ENCODE data around the gene CELSR1.

Gene CELSR1

GRCh38 chr22:46425016-46425415 lies 112.4 kb downstream of the CELSR1 start:
- no peak for DNase-seq (ENCODE audit: low read depth, low spot score)

GRCh38 chr22:46424496-46424895 lies 112.9 kb downstream of the CELSR1 start:
- DNase-seq (ENCODE audit: low read depth, low spot score), result no peak

- DNase-seq (ENCODE audit: low read depth, low spot score), result no peak
Observed at GRCh38 chr22:46422896-46423295, 114.5 kb downstream of the CELSR1 start.

- DNase-seq (ENCODE audit: low read depth, low spot score), result no peak
Observed at GRCh38 chr22:46421267-46421666, 116.2 kb downstream of the CELSR1 start.

GRCh38 chr22:46419754-46420571 lies 117.5 kb downstream of the CELSR1 start:
- no peak for DNase-seq (ENCODE audit: low read depth, low spot score)

GRCh38 chr22:46418827-46419226 lies 118.6 kb downstream of the CELSR1 start:
- DNase-seq (ENCODE audit: low read depth, low spot score), result no peak

- no peak for DNase-seq (ENCODE audit: low read depth, low spot score)
Observed at GRCh38 chr22:46417769-46418168, 119.7 kb downstream of the CELSR1 start.

GRCh38 chr22:46416891-46417580 lies 120.4 kb downstream of the CELSR1 start:
- DNase-seq (ENCODE audit: low read depth, low spot score), result no peak

- no peak for DNase-seq (ENCODE audit: low read depth, low spot score)
Observed at GRCh38 chr22:46416520-46416871, 120.9 kb downstream of the CELSR1 start.

GRCh38 chr22:46415776-46416519 lies 121.5 kb downstream of the CELSR1 start:
- no peak for DNase-seq (ENCODE audit: low read depth, low spot score)

GRCh38 chr22:46414704-46415103 lies 122.7 kb downstream of the CELSR1 start:
- DNase-seq (ENCODE audit: low read depth, low spot score), result no peak

- DNase-seq (ENCODE audit: low read depth, low spot score), result no peak
Observed at GRCh38 chr22:46413725-46414379, 123.6 kb downstream of the CELSR1 start.

- no peak for DNase-seq (ENCODE audit: low read depth, low spot score)
Observed at GRCh38 chr22:46411347-46411746, 126.1 kb downstream of the CELSR1 start.

- DNase-seq (ENCODE audit: low read depth, low spot score), result no peak
Observed at GRCh38 chr22:46410291-46410808, 127.1 kb downstream of the CELSR1 start.

- DNase-seq (ENCODE audit: low read depth, low spot score), result no peak
Observed at GRCh38 chr22:46409631-46410210, 127.7 kb downstream of the CELSR1 start.

- DNase-seq (ENCODE audit: low read depth, low spot score), result no peak
Observed at GRCh38 chr22:46408568-46409506, 128.6 kb downstream of the CELSR1 start.

GRCh38 chr22:46407748-46408147 lies 129.7 kb downstream of the CELSR1 start:
- DNase-seq (ENCODE audit: low read depth, low spot score), result no peak

GRCh38 chr22:46406791-46407190 lies 130.6 kb downstream of the CELSR1 start:
- DNase-seq (ENCODE audit: low read depth, low spot score), result no peak

GRCh38 chr22:46406349-46406748 lies 131.1 kb downstream of the CELSR1 start:
- no peak for DNase-seq (ENCODE audit: low read depth, low spot score)

GRCh38 chr22:46405901-46406300 lies 131.5 kb downstream of the CELSR1 start:
- no peak for DNase-seq (ENCODE audit: low read depth, low spot score)
